Mesenchymal stem cell (in vitro differentiated cells and primary cell): ENCODE data around the gene OR2A7. TPM values are rescaled to one million over a fixed set of nuclear protein-coding genes. Genes with fewer than 3 reads are reported as not detected.
"Not testable (repeated sequence)": the region's sequence is repeated elsewhere in the genome, so short reads cannot be mapped to it uniquely, and the experiment has no call there.

ENCODE experiments used
- DNase-seq: peaks from one replicate; pipeline ENCODE4 v3.0.0-alpha.2; 2013
- H2AFZ ChIP-seq: one replicate; pipeline ENCODE4 v1.6.1; 2013; ENCODE audit warnings: low read depth, mild to moderate bottlenecking, control low read depth, inconsistent platforms, low read length, moderate library complexity
- H2AK5ac ChIP-seq: 2 replicates; pipeline ENCODE4 v1.6.1; 2013; ENCODE audit warnings: low read length, moderate library complexity, mild to moderate bottlenecking, inconsistent platforms; ENCODE audit not compliant: severe bottlenecking
- H2BK120ac ChIP-seq: one replicate; pipeline ENCODE4 v1.6.1; 2013; ENCODE audit warnings: low read depth, mild to moderate bottlenecking, inconsistent platforms, low read length, moderate library complexity
- H2BK12ac ChIP-seq, 2 experiments: one replicate each; pipeline ENCODE4 v1.6.1; 2013; ENCODE audit warnings: inconsistent platforms in 2 of 2, low read length in 2 of 2, mild to moderate bottlenecking in 2 of 2, moderate library complexity in 2 of 2, control low read depth in 1 of 2
- H2BK15ac ChIP-seq: one replicate; pipeline ENCODE4 v1.6.1; 2013; ENCODE audit warnings: mild to moderate bottlenecking, low read depth, inconsistent platforms; ENCODE audit not compliant: poor library complexity, severe bottlenecking
- H2BK5ac ChIP-seq: 2 replicates; pipeline ENCODE4 v1.6.1; 2013; ENCODE audit warnings: low read depth, mild to moderate bottlenecking, low read length, control low read depth, inconsistent platforms; ENCODE audit not compliant: poor library complexity, severe bottlenecking
- H3K14ac ChIP-seq, 2 experiments: one replicate each; pipeline ENCODE4 v1.6.1; 2013; ENCODE audit warnings: inconsistent platforms in 2 of 2, low read length in 2 of 2, control low read depth in 1 of 2, mild to moderate bottlenecking in 1 of 2, moderate library complexity in 1 of 2
- H3K18ac ChIP-seq, 2 experiments: one replicate each; pipeline ENCODE4 v1.6.1; 2013; ENCODE audit warnings: inconsistent platforms in 2 of 2, low read length in 2 of 2, control low read depth in 1 of 2, low read depth in 1 of 2, mild to moderate bottlenecking in 1 of 2
- H3K23ac ChIP-seq, 2 experiments: one replicate each; pipeline ENCODE4 v1.6.1; 2013; ENCODE audit warnings: inconsistent platforms in 2 of 2, low read length in 2 of 2, mild to moderate bottlenecking in 2 of 2, moderate library complexity in 2 of 2, control low read depth in 1 of 2
- H3K27ac ChIP-seq: 2 replicates; pipeline ENCODE4 v1.5.1; 2013; ENCODE audit warnings: mild to moderate bottlenecking, moderate library complexity, low read length, control low read depth, inconsistent platforms; ENCODE audit not compliant: poor library complexity, severe bottlenecking
- H3K27me3 ChIP-seq, 2 experiments: 2 replicates each; pipeline versions ENCODE4 v1.6.1 to v1.7.0; 2013; ENCODE audit warnings: low read length in 2 of 2, mild to moderate bottlenecking in 2 of 2, moderate library complexity in 2 of 2, control low read depth in 1 of 2, inconsistent platforms in 1 of 2; ENCODE audit not compliant: control insufficient read depth in 1 of 2, insufficient read depth in 1 of 2
- H3K36me3 ChIP-seq, 2 experiments: 2 replicates each; pipeline versions ENCODE4 v1.6.1 to v1.7.0; 2013; ENCODE audit warnings: low read length in 2 of 2, control low read depth in 1 of 2, inconsistent platforms in 1 of 2, low read depth in 1 of 2, mild to moderate bottlenecking in 1 of 2; ENCODE audit not compliant: insufficient read depth in 2 of 2, control insufficient read depth in 1 of 2
- H3K4ac ChIP-seq, 2 experiments: one replicate each; pipeline ENCODE4 v1.6.1; 2013; ENCODE audit warnings: inconsistent platforms in 2 of 2, low read length in 2 of 2, mild to moderate bottlenecking in 2 of 2, moderate library complexity in 2 of 2, control low read depth in 1 of 2, low read depth in 1 of 2
- H3K4me1 ChIP-seq: 2 replicates; pipeline ENCODE4 v1.6.1; 2013; ENCODE audit warnings: low read depth, low read length, control low read depth; ENCODE audit not compliant: control insufficient read depth, insufficient read depth
- H3K4me2 ChIP-seq: 2 replicates; pipeline ENCODE4 v1.6.1; 2013; ENCODE audit warnings: low read length, mild to moderate bottlenecking, inconsistent platforms; ENCODE audit not compliant: poor library complexity, severe bottlenecking
- H3K4me3 ChIP-seq, 2 experiments: 2 replicates each; pipeline versions ENCODE4 v1.5.1 to v1.7.0; 2013; ENCODE audit warnings: low read length in 2 of 2, mild to moderate bottlenecking in 2 of 2, control low read depth in 1 of 2, low read depth in 1 of 2; ENCODE audit not compliant: insufficient read depth in 1 of 2
- H3K79me1 ChIP-seq: replicated peaks from 2 replicates; pipeline ENCODE4 v1.6.1; 2013; ENCODE audit warnings: mild to moderate bottlenecking, control low read depth, low read length, inconsistent platforms; ENCODE audit not compliant: poor library complexity, severe bottlenecking
- H3K9ac ChIP-seq: 2 replicates; pipeline ENCODE4 v1.7.0; 2013; ENCODE audit warnings: mild to moderate bottlenecking, low read length, moderate library complexity
- H3K9me3 ChIP-seq: 2 replicates; pipeline ENCODE4 v1.7.0; 2013; ENCODE audit warnings: mild to moderate bottlenecking, low read length; ENCODE audit not compliant: control insufficient read depth
- H4K8ac ChIP-seq: one replicate; pipeline ENCODE4 v1.6.1; 2013; ENCODE audit warnings: inconsistent platforms, mild to moderate bottlenecking, low read length, moderate library complexity
- H4K91ac ChIP-seq: one replicate; pipeline ENCODE4 v1.6.1; 2013; ENCODE audit warnings: mild to moderate bottlenecking, low read length, inconsistent platforms
- WGBS: methylation state at CpG from one replicate; pipeline ENCODE4 v1.1.7; 2013; ENCODE audit warnings: mixed read lengths; 5-methylcytosine and 5-hydroxymethylcytosine counted together
- polyA plus RNA-seq, 2 experiments: library from polyadenylated mRNA; stranded (reverse); fragments of 200-250 nt; gene quantifications; one replicate each; pipeline ENCODE4 v1.2.3, GENCODE V29; 2013

The OR2A7 gene, protein sequence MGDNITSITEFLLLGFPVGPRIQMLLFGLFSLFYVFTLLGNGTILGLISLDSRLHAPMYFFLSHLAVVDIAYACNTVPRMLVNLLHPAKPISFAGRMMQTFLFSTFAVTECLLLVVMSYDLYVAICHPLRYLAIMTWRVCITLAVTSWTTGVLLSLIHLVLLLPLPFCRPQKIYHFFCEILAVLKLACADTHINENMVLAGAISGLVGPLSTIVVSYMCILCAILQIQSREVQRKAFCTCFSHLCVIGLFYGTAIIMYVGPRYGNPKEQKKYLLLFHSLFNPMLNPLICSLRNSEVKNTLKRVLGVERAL
- 0.15 TPM for polyA plus RNA-seq (2013, experiment 1 of 2)
- 0.19 TPM for polyA plus RNA-seq (2013, experiment 2 of 2)

DNA sequence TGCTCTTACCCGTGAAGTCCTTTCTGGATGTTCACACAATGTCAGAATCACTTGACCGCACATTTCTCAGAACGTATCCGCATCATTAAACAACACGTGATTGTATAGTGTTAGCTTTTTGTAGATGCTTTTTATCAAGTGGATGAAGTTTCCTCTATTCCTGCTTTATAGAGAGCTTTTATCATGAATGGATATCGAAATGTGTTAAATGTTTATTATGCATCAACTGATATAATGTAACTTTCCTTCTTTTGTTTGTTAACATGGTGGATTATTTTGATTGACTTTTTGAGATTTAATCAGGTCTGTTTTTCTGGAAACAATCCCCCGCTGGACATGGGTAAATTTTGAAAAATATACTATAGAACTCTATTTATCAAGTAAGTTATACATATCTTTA, at the start of gene OR2A7:
Gene OR2A7 (minus strand): TSS at position 101 of the 400 bp plus-strand sequence. CDS start 5,164 bp downstream, outside the sequence.
- not testable (repeated sequence) for H3K4me1 ChIP-seq, H3K9me3 ChIP-seq, H3K36me3 ChIP-seq, H2BK12ac ChIP-seq, H3K27ac ChIP-seq, H2BK15ac ChIP-seq, H3K14ac ChIP-seq, H2BK5ac ChIP-seq, H4K91ac ChIP-seq, H4K8ac ChIP-seq, H3K79me1 ChIP-seq, H3K27me3 ChIP-seq, H3K23ac ChIP-seq, H3K4me2 ChIP-seq, DNase-seq, H2AFZ ChIP-seq, H3K4ac ChIP-seq, H3K18ac ChIP-seq, H3K4me3 ChIP-seq, H3K9ac ChIP-seq, H2AK5ac ChIP-seq, H2BK120ac ChIP-seq
- WGBS, result 97% methylated on average over 4 of the region's 7 CpGs

- not testable (repeated sequence) for H3K14ac ChIP-seq, H2AFZ ChIP-seq, H3K4me3 ChIP-seq, H2BK120ac ChIP-seq, H2AK5ac ChIP-seq, H3K4ac ChIP-seq, H3K36me3 ChIP-seq, H3K9ac ChIP-seq, H3K9me3 ChIP-seq, H4K8ac ChIP-seq, H2BK12ac ChIP-seq, H2BK5ac ChIP-seq, H2BK15ac ChIP-seq, H3K79me1 ChIP-seq, H3K27me3 ChIP-seq, H3K27ac ChIP-seq, H3K23ac ChIP-seq, H3K4me2 ChIP-seq, DNase-seq, H3K4me1 ChIP-seq, H3K18ac ChIP-seq, H4K91ac ChIP-seq
- WGBS, result no CpG with 5 or more reads among the region's 2 CpGs
Observed at GRCh38 chr7:144311872-144312469, 47.4 kb upstream of the OR2A7 start, which contains the start of gene OR2A1. OR2A1 (plus strand) TSS chr7:144312419; CDS start chr7:144318125, 5,706 bp downstream.

DNA sequence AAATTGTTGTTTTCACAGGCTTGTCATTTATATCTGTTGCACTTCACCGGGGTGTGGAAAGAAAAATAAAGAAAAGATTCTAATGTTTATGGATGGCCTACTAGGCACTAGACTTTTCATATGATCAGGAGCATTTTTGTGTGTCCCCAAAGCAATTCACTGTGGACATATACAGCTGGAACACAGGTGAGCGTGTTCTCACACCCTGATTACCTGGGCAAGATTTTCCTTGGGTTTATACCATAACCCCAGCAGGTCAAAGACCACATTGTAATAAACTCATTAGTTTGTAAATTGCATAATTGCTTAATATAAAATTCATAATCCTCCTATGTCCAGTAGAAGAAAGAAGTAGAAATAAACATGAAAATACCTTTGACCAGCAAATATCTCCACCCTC, 46.6 kb upstream of the OR2A7 start:
- H2AFZ ChIP-seq, H3K27ac ChIP-seq, H3K4me1 ChIP-seq, H4K8ac ChIP-seq, H3K4me3 ChIP-seq, H4K91ac ChIP-seq, H3K4me2 ChIP-seq, DNase-seq, H2BK120ac ChIP-seq, H3K18ac ChIP-seq, H3K36me3 ChIP-seq, H2AK5ac ChIP-seq, H2BK12ac ChIP-seq, H3K9me3 ChIP-seq, H3K9ac ChIP-seq, H3K14ac ChIP-seq, H3K23ac ChIP-seq, H3K4ac ChIP-seq, H3K27me3 ChIP-seq, H2BK15ac ChIP-seq, H3K79me1 ChIP-seq, H2BK5ac ChIP-seq: not testable (repeated sequence)
- WGBS, result no CpG with 5 or more reads among the region's 2 CpGs

- H3K27me3 ChIP-seq, DNase-seq, H2BK5ac ChIP-seq, H2AFZ ChIP-seq, H3K4me2 ChIP-seq, H3K4me1 ChIP-seq, H2BK12ac ChIP-seq, H3K27ac ChIP-seq, H3K23ac ChIP-seq, H3K79me1 ChIP-seq, H2BK120ac ChIP-seq, H3K18ac ChIP-seq, H4K8ac ChIP-seq, H3K36me3 ChIP-seq, H2BK15ac ChIP-seq, H3K9me3 ChIP-seq, H4K91ac ChIP-seq, H3K4me3 ChIP-seq, H3K9ac ChIP-seq, H3K14ac ChIP-seq, H3K4ac ChIP-seq, H2AK5ac ChIP-seq: not testable (repeated sequence)
- no CpG with 5 or more reads among the region's 2 CpGs for WGBS
Observed at GRCh38 chr7:144309702-144310101, 45.1 kb upstream of the OR2A7 start.
